OCI-LY3 (cell line): ENCODE results near the gene RTL5.

Experiments used
- CTCF ChIP-seq: fragments of 200-600, 300-600 bp; sonication (generic); IDR thresholded peaks from 2 replicates; pipeline ENCODE4 v1.5.1; 2014; ENCODE audit warnings: antibody characterized with exemption, low read length, low read depth
- EZH2phosphoT487 ChIP-seq: fragments of 200-600 bp; shearing (Covaris generic); IDR thresholded peaks from 2 replicates; pipeline ENCODE4 v1.6.1; 2018; ENCODE audit warnings: antibody characterized with exemption, mixed run types, low read depth

DNA sequence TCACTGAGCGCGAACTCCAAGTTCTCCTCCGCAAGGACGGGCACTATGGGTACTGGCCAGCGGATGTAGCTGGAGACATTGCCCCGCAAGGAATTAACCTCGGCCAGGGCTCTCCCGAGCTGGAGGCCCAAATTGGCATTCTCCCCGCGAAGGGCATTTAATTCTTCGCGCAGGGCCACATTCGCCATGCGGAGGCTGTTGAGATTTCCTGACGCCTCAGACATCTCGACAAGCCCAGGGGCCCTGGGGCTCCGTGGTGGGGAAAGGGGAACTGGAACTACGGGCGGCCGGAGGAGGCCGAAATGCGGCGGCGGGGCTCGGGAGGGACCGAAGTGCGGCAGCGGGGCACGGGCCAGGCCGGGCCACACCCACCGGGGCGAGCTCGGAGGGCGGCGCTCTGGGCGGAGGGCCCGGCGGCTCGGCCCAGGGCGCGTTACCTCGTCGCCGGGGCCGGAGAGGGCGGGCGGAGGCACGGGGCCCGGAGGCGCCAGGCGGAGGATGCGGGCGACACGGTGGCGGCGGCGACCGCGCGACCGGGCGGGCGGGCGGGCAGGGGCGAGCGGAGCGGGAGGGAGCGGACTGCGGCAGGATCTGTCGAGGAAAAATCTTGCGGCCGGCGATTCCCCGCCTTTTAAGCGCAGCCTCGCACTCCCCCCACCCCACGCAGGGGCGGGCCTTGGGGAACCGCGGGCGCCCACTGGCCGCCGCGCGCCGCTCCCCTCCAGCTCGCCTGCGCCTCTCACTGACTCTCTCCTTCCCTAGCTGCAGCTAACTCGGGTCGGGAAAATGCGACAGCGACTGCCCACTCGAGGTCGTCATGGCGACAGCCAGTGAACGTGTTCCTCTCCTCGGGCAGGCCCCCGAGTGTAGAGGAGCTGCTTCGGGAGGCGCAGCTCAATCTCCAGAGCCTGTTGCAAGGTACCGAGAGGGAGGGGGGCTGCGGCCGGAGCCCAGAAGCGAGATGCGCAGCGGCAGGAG lies at the start of gene RTL5:
- TF ChIP-seq CTCF (no peak), EZH2phosphoT487 (no peak)
